ENCODE results near the gene TLCD3B. TPM values are rescaled to one million over a fixed set of nuclear protein-coding genes. Genes with fewer than 3 reads are reported as not detected.

Gene TLCD3B
- total RNA-seq, 1 experiment from 2014 or later = 0.07 TPM

DNA sequence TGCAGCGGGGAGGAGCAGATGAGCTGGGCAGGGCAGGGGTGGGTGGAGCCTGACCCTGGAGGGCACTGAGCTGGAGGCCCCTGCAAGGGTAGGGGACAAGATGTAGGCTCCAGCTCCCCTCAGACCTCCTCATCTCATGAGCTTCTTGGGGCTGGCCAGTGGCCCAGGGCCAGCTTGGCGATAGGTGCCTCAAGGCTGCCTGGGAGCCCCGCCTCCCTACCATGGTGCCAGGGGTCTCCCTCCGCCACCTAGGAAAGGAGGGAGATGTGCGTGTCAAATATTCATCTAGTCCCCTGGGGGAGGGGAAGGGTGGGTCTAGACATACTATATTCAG, 39.5 kb downstream of the TLCD3B start:
- no peak for DNase-seq (ENCODE audit: extremely low read depth, low read depth)

DNA sequence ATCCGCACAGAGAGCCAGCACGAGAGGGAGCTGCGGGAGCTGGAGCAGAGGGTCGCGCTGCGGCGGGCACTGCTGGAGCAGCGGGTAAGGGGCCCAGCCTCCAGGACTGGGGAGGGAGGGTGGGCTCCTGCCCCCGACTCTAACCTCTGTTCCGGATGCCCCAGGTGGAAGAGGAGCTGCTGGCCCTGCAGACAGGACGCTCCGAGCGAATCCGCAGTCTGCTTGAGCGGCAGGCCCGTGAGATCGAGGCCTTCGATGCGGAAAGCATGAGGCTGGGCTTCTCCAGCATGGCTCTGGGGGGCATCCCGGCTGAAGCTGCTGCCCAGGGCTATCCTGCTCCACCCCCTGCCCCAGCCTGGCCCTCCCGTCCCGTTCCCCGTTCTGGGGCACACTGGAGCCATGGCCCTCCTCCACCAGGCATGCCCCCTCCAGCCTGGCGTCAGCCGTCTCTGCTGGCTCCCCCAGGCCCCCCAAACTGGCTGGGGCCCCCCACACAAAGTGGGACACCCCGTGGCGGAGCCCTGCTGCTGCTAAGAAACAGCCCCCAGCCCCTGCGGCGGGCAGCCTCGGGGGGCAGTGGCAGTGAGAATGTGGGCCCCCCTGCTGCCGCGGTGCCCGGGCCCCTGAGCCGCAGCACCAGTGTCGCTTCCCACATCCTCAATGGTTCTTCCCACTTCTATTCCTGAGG, 40.0 kb downstream of the TLCD3B start:
- DNase-seq (ENCODE audit: extremely low read depth, low read depth) = no peak

- no peak for DNase-seq (ENCODE audit: extremely low read depth, low read depth)
These were observed 41.0 kb downstream of the TLCD3B start for GRCh38 chr16:29990034-29990433.

DNA sequence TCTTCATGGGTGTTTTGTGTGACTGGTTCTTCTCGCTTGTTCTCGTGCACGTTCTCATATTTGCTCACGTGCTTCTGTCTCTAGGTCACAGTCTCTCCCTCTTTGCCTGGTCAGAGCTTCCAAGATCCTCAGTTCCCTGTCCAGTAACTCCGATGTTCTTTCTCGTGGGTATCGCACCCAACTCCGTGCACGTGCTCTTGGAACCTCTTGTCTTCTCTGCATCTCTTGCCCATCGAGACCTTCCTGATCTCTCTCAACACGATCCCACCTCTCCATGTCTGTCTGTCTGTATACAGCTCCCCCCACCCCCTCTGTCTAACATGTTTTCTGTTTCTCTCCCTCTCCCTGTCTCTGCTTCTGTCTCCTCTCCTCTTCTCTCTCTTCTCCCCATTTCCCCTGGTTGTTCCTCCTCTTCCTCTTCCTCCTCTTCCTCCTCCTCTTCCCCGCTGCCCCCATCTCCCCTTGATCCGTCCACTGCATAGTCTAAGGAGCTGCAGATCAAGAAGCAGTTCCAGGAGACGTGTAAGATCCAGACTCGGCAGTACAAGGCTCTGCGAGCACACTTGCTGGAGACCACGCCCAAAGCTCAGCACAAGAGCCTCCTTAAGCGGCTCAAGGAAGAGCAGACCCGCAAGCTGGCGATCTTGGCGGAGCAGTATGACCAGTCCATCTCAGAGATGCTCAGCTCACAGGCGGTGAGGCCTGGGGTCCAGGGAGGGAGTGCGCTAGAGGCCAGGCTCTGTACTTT, 41.8 kb downstream of the TLCD3B start:
- no peak for DNase-seq (ENCODE audit: extremely low read depth, low read depth)

DNA sequence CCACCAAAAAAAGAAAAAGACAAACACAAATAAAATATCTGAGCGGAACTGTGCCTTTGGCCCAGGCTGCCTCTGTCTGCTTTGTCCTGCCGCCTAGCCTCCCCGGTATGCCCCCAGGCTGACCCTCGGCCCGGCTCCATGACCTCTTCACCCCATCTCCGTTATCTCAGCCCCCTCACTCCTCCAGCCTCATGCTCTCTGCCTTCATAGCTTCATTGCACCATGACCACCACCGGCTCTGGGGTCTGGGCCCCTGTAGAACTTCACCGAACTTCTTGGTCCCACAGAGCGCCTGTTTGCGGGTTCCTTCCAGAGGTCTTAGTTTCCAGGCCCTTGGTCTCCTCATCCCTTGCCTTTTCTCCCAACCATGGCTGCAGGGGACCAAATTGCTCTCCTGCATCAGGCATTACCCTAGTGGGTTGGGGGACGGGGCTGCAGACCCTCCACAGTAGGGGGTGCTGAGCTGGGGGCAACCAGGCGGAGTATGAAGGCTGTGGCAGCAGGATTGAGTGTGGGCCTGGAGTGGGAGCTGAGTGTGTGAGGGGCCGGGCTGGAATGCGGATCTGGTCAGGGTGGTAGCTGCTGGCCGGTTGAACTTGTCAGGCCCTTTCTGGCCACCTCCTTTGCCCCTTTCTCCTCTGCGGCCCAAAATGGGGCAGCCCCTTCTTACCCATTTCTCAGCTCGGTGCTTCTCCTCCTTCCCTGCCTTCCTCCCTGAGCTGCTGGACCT, 42.6 kb downstream of the TLCD3B start:
- DNase-seq (ENCODE audit: extremely low read depth, low read depth) = no peak

DNA sequence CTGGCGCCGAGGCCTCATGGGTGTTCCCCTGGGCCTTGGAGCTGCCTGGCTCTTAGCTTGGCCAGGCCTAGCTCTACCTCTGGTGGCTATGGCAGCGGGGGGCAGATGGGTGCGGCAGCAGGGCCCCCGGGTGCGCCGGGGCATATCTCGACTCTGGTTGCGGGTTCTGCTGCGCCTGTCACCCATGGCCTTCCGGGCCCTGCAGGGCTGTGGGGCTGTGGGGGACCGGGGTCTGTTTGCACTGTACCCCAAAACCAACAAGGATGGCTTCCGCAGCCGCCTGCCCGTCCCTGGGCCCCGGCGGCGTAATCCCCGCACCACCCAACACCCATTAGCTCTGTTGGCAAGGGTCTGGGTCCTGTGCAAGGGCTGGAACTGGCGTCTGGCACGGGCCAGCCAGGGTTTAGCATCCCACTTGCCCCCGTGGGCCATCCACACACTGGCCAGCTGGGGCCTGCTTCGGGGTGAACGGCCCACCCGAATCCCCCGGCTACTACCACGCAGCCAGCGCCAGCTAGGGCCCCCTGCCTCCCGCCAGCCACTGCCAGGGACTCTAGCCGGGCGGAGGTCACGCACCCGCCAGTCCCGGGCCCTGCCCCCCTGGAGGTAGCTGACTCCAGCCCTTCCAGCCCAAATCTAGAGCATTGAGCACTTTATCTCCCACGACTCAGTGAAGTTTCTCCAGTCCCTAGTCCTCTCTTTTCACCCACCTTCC, 43.5 kb downstream of the TLCD3B start:
- no peak for DNase-seq (ENCODE audit: extremely low read depth, low read depth)

DNA sequence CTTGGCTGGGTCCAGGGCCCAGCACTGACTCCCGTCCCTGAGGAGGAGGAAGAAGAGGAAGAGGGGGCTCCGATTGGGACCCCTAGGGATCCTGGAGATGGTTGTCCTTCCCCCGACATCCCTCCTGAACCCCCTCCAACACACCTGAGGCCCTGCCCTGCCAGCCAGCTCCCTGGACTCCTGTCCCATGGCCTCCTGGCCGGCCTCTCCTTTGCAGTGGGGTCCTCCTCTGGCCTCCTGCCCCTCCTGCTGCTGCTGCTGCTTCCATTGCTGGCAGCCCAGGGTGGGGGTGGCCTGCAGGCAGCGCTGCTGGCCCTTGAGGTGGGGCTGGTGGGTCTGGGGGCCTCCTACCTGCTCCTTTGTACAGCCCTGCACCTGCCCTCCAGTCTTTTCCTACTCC, 44.1 kb downstream of the TLCD3B start:
- DNase-seq (ENCODE audit: extremely low read depth, low read depth) = no peak

- DNase-seq (ENCODE audit: extremely low read depth, low read depth) = no peak
These were observed 44.8 kb downstream of the TLCD3B start for GRCh38 chr16:29986231-29986630.

DNA sequence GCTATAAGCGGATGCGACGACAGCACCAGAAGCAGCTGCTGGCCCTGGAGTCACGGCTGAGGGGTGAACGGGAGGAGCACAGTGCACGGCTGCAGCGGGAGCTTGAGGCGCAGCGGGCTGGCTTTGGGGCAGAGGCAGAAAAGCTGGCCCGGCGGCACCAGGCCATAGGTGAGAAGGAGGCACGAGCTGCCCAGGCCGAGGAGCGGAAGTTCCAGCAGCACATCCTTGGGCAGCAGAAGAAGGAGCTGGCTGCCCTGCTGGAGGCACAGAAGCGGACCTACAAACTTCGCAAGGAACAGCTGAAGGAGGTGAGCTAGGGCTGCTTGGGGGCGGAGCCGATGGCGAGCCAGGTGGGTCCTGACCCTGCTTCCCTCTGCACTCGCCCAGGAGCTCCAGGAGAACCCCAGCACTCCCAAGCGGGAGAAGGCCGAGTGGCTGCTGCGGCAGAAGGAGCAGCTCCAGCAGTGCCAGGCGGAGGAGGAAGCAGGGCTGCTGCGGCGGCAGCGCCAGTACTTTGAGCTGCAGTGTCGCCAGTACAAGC, 45.7 kb downstream of the TLCD3B start:
- no peak for DNase-seq (ENCODE audit: extremely low read depth, low read depth)

- DNase-seq (ENCODE audit: extremely low read depth, low read depth) = no peak
These were observed 46.3 kb downstream of the TLCD3B start for GRCh38 chr16:29984764-29985147.

DNA sequence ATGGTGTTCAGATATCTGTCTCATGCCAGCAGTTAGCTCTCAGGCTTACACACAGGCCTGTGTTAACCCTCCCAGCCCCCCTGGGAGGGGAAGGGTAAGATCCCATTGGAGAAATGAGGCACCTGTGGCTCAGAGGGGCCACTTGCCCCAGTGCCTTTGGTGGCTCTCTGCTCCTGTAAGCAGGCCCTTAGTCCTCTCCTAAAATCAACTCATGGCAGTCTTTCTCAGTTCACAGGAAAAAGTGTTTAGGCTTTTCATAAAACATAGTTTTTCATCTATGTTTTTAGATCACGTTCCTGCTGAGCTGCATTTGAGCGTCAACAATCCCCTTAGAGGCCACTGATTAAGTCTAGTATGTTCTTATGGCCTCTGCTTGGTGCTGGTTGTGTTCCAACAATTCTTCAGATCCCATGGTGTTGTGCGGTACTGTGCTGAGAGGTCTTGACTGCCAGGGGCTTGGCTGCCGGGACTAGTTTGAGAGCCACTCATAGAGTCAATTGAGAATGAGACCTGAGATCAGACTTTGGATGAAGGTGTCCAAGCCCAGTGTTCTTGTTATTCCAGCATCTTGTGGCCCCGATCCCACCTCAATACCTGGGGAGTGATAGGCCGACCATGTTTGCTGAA, 46.8 kb downstream of the TLCD3B start:
- DNase-seq (ENCODE audit: extremely low read depth, low read depth) = no peak

- no peak for DNase-seq (ENCODE audit: extremely low read depth, low read depth)
These were observed 47.5 kb downstream of the TLCD3B start for GRCh38 chr16:29983420-29984136.

- no peak for DNase-seq (ENCODE audit: extremely low read depth, low read depth)
These were observed 48.3 kb downstream of the TLCD3B start for GRCh38 chr16:29982560-29983419.

GRCh38 chr16:29978564-29979270, 52.4 kb downstream of the TLCD3B start:
- DNase-seq (ENCODE audit: extremely low read depth, low read depth) = no peak

GRCh38 chr16:29978081-29978480, 53.0 kb downstream of the TLCD3B start:
- no peak for DNase-seq (ENCODE audit: extremely low read depth, low read depth)

GRCh38 chr16:29977063-29977825, 53.8 kb downstream of the TLCD3B start:
- no peak for DNase-seq (ENCODE audit: extremely low read depth, low read depth)

GRCh38 chr16:29975811-29976511, 55.1 kb downstream of the TLCD3B start:
- no peak for DNase-seq (ENCODE audit: extremely low read depth, low read depth)
